ENCODE results near the gene ATG10.
"Not testable (repeated sequence)": the region's sequence is repeated elsewhere in the genome, so short reads cannot be mapped to it uniquely, and the experiment has no call there.

The ATG10 gene

GRCh38 chr5:82066791-82067190, 95.0 kb downstream of the ATG10 start:
- DNase-seq = no peak

GRCh38 chr5:82068042-82068441, 96.2 kb downstream of the ATG10 start:
- DNase-seq = not testable (repeated sequence)

GRCh38 chr5:82068723-82069122, 96.9 kb downstream of the ATG10 start:
- no peak for DNase-seq

DNA sequence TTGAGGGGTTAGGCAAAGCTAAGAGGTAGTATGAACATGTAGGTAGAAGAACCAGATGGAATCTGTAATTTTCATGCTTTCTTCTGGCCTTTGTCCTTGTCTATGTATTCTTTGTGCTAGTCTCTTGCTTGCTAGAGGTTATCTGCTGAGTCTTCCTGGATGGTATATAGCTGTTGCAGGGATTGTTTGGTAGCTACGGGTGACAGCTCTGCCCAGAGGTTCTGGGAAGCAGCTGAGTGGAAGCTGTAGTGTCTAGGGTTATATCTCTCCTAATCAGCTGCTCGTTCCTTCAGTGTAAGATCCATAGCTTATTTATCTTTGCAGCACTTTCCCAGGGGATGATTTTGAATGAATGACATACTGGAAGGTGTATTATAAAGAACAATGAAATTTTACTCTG, 100.3 kb downstream of the ATG10 start:
- DNase-seq = no peak

- no peak for DNase-seq
Measured at GRCh38 chr5:82073179-82073578, 101.4 kb downstream of the ATG10 start.

- no peak for DNase-seq
Measured at GRCh38 chr5:82074950-82075349, 103.1 kb downstream of the ATG10 start.

DNA sequence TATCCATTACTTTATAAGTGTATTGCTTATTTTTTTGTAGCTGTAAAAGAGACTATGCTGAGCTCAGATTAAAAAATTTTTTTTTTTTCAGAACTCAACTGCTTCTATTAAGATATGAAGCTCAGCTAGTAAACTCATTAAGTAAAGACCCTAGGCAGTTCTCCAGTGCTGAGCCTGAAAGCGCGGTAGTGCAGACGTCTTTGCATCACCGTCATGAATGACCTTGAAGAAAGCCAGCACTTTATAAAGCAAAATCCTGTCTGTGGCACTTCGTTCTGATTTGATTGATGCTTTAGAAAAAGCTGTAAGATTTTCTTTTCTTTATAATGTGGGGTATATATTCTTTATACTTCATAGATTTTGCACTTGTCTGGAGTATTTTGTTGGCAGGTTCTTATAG, 105.7 kb downstream of the ATG10 start:
- DNase-seq = no peak

DNA sequence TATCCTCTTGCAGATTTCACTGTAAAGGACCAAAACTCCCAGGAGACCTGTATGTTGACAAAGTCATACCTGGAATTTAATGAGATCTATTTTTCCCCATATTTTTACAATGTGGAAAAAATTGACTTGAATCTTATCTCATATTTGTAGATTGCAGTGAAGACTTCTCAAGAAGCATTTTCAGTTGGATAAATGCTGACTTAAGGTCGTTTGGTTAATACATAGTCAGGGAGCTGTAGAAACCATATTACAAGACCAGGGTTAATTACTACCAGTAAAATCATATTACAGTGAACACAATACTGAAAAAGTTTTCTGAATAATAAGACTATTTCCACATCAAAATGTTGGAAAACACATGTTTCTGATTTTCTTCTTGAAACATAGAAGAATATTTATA, 119.8 kb downstream of the ATG10 start:
- no peak for DNase-seq

DNA sequence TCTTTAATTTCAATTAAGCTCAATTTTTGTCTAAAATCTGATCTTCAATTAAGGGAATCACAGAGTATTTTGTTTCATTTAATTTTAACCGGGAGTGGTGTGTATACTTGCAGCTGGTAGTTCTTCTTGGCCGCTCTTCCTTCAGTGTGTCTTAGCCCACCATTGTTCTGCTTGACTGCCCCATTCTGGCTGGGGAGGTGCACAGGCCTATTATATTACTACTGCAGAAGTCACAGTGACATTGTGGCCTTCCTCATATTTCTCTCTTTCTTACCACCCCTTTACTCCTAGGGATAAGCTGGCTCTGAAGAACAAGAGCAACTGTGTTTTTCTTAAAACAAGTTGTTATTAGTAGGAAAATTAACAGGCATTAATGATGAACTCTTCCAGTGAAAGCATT, 123.7 kb downstream of the ATG10 start:
- DNase-seq = no peak

DNA sequence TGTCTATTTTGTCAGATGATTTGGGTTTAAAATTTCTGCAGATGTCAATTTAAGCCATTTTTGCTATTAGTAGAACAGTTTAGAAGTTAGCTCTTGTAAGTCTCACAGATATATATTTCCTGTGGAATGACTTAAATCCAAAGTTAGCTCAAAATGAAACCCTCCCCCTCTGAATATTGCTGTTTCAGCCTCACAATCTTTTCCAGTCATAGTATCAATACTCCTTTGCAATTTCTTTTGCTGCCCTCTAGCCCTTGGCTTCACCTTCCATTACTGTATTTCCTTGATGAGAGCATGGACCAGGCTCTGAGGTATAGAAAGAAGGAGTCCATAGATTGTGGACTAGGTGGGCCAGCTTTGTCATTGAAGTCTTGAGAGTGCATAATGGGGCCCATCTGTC, 124.4 kb downstream of the ATG10 start:
- DNase-seq = no peak

- no peak for DNase-seq
Measured at GRCh38 chr5:82100303-82101077, 128.7 kb downstream of the ATG10 start.

DNA sequence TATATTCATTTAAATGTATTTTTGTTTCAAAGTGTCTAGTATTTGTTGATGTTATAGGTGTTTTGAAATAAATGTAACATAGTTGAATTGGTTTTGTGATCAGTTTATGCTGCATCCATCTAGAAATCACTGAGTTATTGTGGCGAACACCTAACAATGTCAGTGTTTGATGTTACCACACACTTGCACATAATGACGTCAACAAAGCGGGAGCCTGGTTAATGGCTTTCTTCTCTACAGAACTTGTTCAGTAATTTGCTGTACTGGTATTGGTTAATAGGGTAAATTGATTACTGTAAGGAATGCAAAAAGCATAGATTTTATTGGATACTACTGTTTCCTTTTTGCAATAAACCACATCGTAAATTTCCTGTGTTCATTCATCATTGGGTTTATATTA, 133.0 kb downstream of the ATG10 start:
- DNase-seq = no peak

DNA sequence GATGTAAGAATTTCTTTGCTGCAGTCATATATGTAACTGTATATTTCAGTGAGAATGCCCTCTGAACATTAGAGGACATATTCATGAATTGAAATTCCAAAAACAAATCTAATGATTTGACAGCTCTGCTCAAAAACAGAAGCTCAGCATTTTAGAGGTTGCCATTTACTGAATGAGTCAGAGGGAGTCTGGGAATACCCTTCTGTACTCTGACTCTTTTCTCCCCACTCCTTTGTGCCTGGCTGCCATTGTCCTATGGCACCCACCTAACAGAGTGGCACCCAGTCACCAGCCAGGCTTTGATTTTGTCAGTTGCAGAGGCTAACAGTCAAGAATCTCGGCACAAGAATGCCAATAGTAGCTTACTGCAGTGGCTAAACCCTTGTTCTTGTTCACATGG, 133.6 kb downstream of the ATG10 start:
- no peak for DNase-seq

GRCh38 chr5:82106207-82106606, 134.4 kb downstream of the ATG10 start:
- no peak for DNase-seq

- DNase-seq = no peak
Measured at GRCh38 chr5:82106756-82107155, 134.9 kb downstream of the ATG10 start.

- no peak for DNase-seq
Measured at GRCh38 chr5:82107267-82107666, 135.4 kb downstream of the ATG10 start.

- no peak for DNase-seq
Measured at GRCh38 chr5:82109013-82109412, 137.2 kb downstream of the ATG10 start.

DNA sequence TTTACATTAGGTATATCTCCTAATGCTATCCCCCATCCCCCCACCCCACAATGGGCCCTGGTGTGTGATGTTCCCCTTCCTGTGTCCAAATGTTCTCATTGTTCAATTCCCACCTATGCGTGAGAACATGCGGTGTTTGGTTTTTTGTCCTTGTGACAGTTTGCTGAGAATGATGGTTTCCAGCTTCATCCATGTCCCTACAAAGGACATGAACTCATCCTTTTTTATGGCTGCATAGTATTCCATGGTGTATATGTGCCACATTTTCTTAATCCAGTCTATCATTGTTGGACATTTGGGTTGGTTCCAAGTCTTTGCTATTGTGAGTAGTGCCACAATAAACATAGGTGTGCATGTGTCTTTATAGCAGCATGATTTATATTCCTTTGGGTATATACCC, 138.1 kb downstream of the ATG10 start:
- DNase-seq = not testable (repeated sequence)

- DNase-seq = no peak
Measured at GRCh38 chr5:82111191-82111590, 139.4 kb downstream of the ATG10 start.

- no peak for DNase-seq
Measured at GRCh38 chr5:82115858-82116257, 144.0 kb downstream of the ATG10 start.

DNA sequence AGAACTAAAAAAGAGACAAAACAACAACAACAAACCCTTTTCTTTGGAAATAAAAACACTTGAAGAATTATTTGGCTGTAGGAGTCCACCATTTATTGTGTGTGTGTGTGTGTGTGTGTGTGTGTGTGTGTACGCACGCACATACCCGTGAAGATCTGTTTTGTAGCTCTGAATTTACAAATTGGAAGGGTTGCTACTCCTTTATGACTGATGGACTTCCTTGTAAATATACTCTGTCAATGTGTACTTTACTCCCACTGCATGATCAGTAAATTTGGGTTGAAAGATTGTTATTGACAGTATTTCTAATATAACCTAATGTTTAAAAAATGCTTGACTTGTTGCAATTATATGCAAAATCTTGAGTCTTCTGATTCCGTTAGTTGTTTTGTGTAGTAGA, 148.1 kb downstream of the ATG10 start:
- DNase-seq = no peak

DNA sequence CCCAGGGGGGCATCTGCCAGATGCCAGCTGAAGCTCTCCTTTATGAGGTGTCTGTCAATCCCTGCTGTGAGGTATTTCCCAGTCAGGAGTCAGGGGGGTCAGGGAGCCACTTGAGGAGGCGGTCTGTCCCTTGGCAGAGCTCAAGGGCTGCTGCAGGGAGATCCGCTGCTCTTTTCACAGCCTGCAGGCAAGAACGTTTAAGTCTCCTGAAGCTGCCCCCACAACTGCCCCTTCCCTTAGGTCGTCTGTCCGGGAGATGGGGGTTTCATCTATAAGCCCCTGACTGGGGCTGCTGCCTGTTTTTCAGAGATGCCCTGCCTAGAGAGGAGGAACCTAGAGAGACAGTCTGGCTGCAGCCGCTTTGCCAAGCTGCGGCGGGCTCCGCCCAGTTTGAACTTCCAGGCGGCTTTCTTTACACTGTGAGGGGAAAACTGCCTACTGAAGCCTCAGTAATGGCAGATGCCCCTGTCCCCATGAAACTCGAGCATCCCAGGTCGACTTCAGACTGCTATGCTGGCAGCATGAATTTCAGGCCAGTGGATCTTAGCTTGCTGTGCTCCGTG, 158.0 kb downstream of the ATG10 start:
- DNase-seq = no peak

- no peak for DNase-seq
Measured at GRCh38 chr5:82130602-82131001, 158.8 kb downstream of the ATG10 start.

GRCh38 chr5:82137205-82137604, 165.4 kb downstream of the ATG10 start:
- DNase-seq = no peak

DNA sequence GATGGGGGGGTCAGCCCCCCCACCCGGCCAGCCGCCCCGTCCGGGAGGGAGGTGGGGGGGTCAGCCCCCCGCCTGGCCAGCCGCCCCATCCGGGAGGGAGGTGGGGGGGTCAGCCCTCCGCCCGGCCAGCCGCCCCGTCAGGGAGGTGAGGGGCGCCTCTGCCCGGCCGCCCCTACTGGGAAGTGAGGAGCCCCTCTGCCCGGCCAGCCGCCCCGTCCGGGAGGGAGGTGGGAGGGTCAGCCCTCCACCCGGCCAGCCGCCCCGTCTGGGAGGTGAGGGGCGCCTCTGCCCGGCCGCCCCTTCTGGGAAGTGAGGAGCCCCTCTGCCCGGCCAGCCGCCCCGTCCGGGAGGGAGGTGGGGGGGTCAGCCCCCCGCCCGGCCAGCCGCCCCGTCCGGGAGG, 168.0 kb downstream of the ATG10 start:
- not testable (repeated sequence) for DNase-seq

All from NCI-H2107 (cell line).